IPS DF 6.9 (cell line): ENCODE data around the gene NRIP2.
A peak's percentile ranks its signal among the peaks of the same experiment; 100 is the strongest.
"Not testable (repeated sequence)": the region's sequence is repeated elsewhere in the genome, so short reads cannot be mapped to it uniquely, and the experiment has no call there.

Experiments
- DNase-seq: peaks from one replicate; pipeline ENCODE4 v3.0.0-alpha.2; 2013; ENCODE audit warnings: low read depth, low spot score
- H3K27ac ChIP-seq: one replicate; pipeline ENCODE4 v1.5.1; 2013; ENCODE audit warnings: low read length, control low read depth
- H3K27me3 ChIP-seq: 2 replicates; pipeline ENCODE4 v1.6.1; 2013; ENCODE audit warnings: mild to moderate bottlenecking, low read length; ENCODE audit not compliant: control insufficient read depth, insufficient read depth
- H3K36me3 ChIP-seq: 2 replicates; pipeline ENCODE4 v1.6.1; 2013; ENCODE audit warnings: low read length; ENCODE audit not compliant: control insufficient read depth, insufficient read depth
- H3K4me1 ChIP-seq: 2 replicates; pipeline ENCODE4 v1.6.1; 2013; ENCODE audit warnings: low read length; ENCODE audit not compliant: control insufficient read depth, insufficient read depth
- H3K4me3 ChIP-seq: 2 replicates; pipeline ENCODE4 v1.5.1; 2013; ENCODE audit warnings: mild to moderate bottlenecking, low read length
- H3K9me3 ChIP-seq: 2 replicates; pipeline ENCODE4 v1.6.1; 2013; ENCODE audit warnings: low read length, inconsistent platforms; ENCODE audit not compliant: control insufficient read depth, insufficient read depth
- WGBS: extraction: QIAGEN DNeasy Blood & Tissue Kit; methylation state at CpG from one replicate; pipeline ENCODE4 v1.1.7; 2013; ENCODE audit warnings: mixed read lengths, missing lambda C conversion rate; ENCODE audit not compliant: insufficient read length, insufficient coverage; 5-methylcytosine and 5-hydroxymethylcytosine counted together

The NRIP2 gene

GRCh38 chr12:2834581-2835491, at the start of gene NRIP2:
Gene NRIP2 (minus strand): TSS chr12:2835035. CDS start chr12:2834983, 52 bp downstream.
- WGBS = no CpG with 5 or more reads among the region's 32 CpGs
- no peak for DNase-seq
- Histone ChIP-seq H3K4me3 (no peak within 1 kb of the TSS), H3K27me3 (no peaks in the 10 kb centered on the region), H3K4me1 (peaks cover 6% of the 10 kb centered on the region; the same call in 1 of the 2 replicates), H3K9me3 (no peaks in the 10 kb centered on the region), H3K36me3 (no peaks in the 10 kb centered on the region), H3K27ac (no peak within 1 kb of the TSS)

DNA sequence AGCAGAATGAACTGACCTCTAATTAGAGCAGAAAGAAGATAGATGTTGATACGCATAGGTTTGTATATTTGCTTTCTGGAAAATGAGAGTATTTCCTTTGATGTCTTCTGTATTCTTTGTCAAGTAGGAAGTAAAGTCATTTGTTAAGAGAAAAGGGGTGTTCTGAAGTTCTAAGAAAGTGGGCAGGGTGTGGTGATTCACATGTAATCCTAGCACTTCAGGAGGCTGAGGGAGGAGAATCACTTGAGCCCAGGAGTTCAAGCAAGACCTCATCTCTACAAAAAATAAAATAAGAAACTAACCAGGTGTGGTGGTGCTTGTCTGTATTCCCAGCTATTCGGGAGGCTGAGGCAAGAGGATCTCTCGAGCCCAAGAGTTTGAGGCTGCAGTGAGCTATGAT, 45.0 kb upstream of the NRIP2 start:
- H3K4me1 ChIP-seq = no peaks in the 10 kb centered on the region
- no CpG with 5 or more reads among the region's 3 CpGs for WGBS
- no peaks in the 10 kb centered on the region for H3K27me3 ChIP-seq
- H3K4me3 ChIP-seq = no peak overlapping the region
- H3K27ac ChIP-seq = no peak overlapping the region
- H3K36me3 ChIP-seq = no peaks in the 10 kb centered on the region
- DNase-seq = no peak
- H3K9me3 ChIP-seq = no peaks in the 10 kb centered on the region

GRCh38 chr12:2877953-2878732, 43.3 kb upstream of the NRIP2 start:
- Histone ChIP-seq H3K9me3 (no peaks in the 10 kb centered on the region), H3K27me3 (no peaks in the 10 kb centered on the region), H3K27ac (no peak overlapping the region), H3K4me3 (peak overlapping the region; percentile 95), H3K4me1 (no peaks in the 10 kb centered on the region), H3K36me3 (peaks cover 8% of the 10 kb centered on the region)
- no peak for DNase-seq
- no CpG with 5 or more reads among the region's 16 CpGs for WGBS

DNA sequence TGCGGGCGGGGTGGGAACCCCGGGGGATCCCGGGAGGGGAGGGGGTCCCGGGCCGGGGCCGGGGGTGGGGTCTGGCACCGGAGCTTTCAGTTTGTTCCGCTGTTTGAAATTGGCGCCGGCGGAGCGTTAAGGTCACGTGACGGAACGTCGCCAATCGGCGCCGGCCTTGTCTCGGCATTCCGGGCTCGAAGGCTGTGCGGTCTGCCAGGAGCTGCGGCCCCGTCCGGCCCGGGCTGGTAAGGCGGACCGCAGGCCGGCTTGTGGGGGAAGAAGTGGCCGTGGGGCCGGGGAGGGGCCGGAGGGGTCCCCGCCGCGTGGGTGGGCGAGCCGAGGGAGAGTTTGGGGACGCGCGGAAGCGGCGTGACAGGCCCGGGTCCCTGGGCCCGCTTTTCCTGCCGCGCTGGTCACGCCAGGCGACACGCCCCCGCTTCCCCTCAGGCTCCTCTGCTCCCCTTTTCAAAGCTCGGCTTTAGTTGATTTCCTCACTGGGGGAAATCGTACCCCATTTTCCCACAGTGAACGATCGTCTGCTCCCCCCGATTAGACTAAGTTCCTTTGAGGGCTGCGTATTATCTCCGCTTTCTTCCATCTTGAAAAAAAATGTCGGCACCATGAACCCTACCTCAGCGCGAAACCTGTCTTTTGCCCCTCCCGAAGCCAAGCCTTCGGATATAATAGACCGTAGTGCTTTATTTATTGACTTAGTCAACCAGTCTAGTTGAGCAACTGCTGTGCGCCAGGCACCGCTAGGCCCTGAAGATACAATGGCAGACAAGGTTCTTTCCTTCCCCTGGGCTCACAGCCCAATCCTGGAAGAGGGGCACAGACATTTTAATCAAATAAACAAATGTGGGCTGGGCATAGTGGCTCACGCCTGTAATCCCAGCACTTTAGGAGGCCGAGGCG, 42.5 kb upstream of the NRIP2 start, which contains the start of the genes FOXM1 and RHNO1:
FOXM1 (minus strand) TSS at position 128 of the 906 bp plus-strand sequence. CDS start 2,696 bp downstream, outside the sequence.
RHNO1 (plus strand) TSS at position 177 of the 906 bp plus-strand sequence. CDS start 8,144 bp downstream, outside the sequence.
- no CpG with 5 or more reads among the region's 70 CpGs for WGBS
- peak within 1 kb of the TSS; percentile 95 for H3K4me3 ChIP-seq
- no peak within 1 kb of the TSS for H3K27ac ChIP-seq
- H3K36me3 ChIP-seq = peaks cover 8% of the 10 kb centered on the region
- no peaks in the 10 kb centered on the region for H3K27me3 ChIP-seq
- H3K9me3 ChIP-seq = no peaks in the 10 kb centered on the region
- no peaks in the 10 kb centered on the region for H3K4me1 ChIP-seq
- peak; percentile 72 for DNase-seq

- H3K27me3 ChIP-seq = no peaks in the 10 kb centered on the region
- H3K9me3 ChIP-seq = no peaks in the 10 kb centered on the region
- WGBS = no CpG with 5 or more reads among the region's 38 CpGs
- no peak for DNase-seq
- peak overlapping the region; percentile 95; the same call in 1 of the 2 replicates for H3K4me3 ChIP-seq
- no peaks in the 10 kb centered on the region for H3K4me1 ChIP-seq
- H3K36me3 ChIP-seq = peaks cover 13% of the 10 kb centered on the region
- no peak overlapping the region for H3K27ac ChIP-seq
These were observed 41.7 kb upstream of the NRIP2 start for GRCh38 chr12:2876431-2877046.

DNA sequence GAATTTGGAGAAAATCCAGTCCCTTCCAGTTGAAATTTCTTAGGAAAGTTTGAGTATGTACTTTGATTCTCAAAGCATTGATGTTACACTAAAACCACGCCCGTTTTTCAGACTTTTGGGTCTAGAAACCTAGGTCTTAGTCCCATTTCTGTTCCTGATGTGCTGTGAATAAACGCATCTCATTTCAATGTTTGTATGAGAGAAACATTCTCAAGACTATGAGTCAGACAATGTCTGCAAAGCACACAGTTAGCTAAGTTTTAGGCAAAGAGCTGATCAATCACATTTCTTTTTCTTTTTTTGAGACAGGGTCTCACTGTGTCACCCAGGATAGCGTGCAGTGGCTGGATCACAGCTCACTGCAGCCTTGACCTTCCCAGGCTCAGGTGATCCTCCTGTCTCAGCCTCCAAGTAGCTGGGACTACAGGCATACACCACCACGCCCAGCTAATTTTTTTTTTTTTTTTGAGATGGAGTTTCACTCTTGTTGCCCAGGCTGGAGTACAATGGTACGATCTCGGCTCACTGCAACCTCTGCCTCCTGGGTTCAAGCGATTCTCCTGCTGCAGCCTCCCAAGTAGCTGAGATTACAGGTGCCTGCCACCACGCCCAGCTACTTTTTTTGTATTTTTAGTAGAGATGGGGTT, 34.3 kb upstream of the NRIP2 start:
- H3K27ac ChIP-seq, H3K27me3 ChIP-seq, H3K9me3 ChIP-seq, H3K4me3 ChIP-seq, DNase-seq, H3K4me1 ChIP-seq: not testable (repeated sequence)
- no CpG with 5 or more reads among the region's 9 CpGs for WGBS
- peaks cover 42% of the 10 kb centered on the region for H3K36me3 ChIP-seq

GRCh38 chr12:2864198-2864597, 29.4 kb upstream of the NRIP2 start:
- Histone ChIP-seq H3K27ac (no peak overlapping the region), H3K36me3 (peaks cover 40% of the 10 kb centered on the region), H3K4me1 (no peaks in the 10 kb centered on the region), H3K4me3 (no peak overlapping the region), H3K27me3 (no peaks in the 10 kb centered on the region), H3K9me3 (no peaks in the 10 kb centered on the region)
- DNase-seq = no peak
- WGBS = no CpG with 5 or more reads among the region's 9 CpGs

DNA sequence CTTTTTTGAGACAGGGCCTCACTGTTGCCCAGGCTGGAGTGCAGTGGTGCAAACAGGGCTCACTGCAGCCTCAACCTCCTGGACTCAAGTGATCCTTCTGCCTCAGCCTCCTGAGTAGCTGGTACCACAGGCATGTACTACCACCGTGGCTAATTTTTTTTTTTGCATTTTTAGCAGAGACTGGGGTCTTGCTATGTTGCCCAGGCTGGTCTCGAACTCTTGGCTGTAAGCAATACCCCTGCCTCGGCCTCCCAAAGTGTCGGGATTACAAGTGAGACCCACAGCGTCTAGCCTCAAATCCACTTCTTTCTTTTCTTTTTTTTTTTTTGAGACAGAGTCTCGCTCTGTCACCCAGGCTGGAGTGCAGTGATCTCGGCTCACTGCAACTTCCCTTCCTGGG, 28.6 kb upstream of the NRIP2 start:
- H3K9me3 ChIP-seq, H3K4me1 ChIP-seq, H3K27ac ChIP-seq, H3K27me3 ChIP-seq, H3K4me3 ChIP-seq, DNase-seq: not testable (repeated sequence)
- WGBS = no CpG with 5 or more reads among the region's 7 CpGs
- H3K36me3 ChIP-seq = peaks cover 41% of the 10 kb centered on the region

DNA sequence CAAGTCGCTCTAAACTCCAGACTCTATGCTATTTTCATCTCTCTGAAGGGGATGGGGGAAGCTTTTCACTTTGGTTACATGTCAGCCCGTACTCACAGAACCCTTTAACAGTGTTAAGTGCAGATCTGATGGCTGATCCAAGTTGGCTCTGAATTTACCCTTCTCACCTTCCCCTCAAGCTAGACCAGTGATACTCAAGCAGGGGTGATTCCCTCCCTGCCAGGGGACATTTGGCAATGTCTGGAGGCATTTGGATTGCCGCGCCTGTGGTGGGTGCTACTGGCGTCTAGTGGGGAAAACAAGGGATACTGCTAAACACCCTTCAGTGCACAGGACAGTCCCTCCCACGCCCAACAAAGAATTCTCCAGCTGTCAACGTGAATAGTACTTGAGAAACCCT, 28.0 kb upstream of the NRIP2 start:
- no peak for DNase-seq
- H3K9me3 ChIP-seq = no peaks in the 10 kb centered on the region
- no peaks in the 10 kb centered on the region for H3K4me1 ChIP-seq
- H3K27ac ChIP-seq = no peak overlapping the region
- no CpG with 5 or more reads among the region's 7 CpGs for WGBS
- peaks cover 38% of the 10 kb centered on the region for H3K36me3 ChIP-seq
- no peaks in the 10 kb centered on the region for H3K27me3 ChIP-seq
- no peak overlapping the region for H3K4me3 ChIP-seq
